HepG2 (cell line): ENCODE results near the gene MSANTD1. TPM values are rescaled to one million over a fixed set of nuclear protein-coding genes. Genes with fewer than 3 reads are reported as not detected.

Source experiments
- ATAC-seq: fragments of 200-7000 bp; cut with Tn5 transposase; 3 replicates; pipeline ENCODE4 v1.9.1; 2020; ENCODE audit warnings: mild to moderate bottlenecking, moderate library complexity
- BruUV-seq: library from RNA; stranded (reverse); fragments of 400-500 nt; replicated peaks from 2 replicates; lab custom pipeline; 2021; lab: Mats Ljungman, UMichigan
- CTCF ChIA-PET: fragments of 300-600 bp; formaldehyde crosslinking; extraction: SDS; loops from one replicate; lab custom pipeline; 2021; ENCODE audit warnings: low total read pairs, inconsistent platforms, low intra/inter-chr PET ratio; lab: Yijun Ruan, JAX
- POLR2A ChIA-PET: fragments of 350-600 bp; sonication (Branson Sonifier 250); formaldehyde crosslinking; loops from one replicate; lab custom pipeline; 2020; ENCODE audit warnings: antibody characterized with exemption, inconsistent platforms; lab: Yijun Ruan, JAX
- DNase-seq: peaks from one replicate; pipeline ENCODE4 v3.0.0-alpha.2; 2015; ENCODE audit warnings: low spot score
- FAIRE-seq: peaks from 3 replicates; lab custom pipeline; 2011; peaks lifted over from hg19 to GRCh38; lab: Jason Lieb, UNC
- H2AFZ ChIP-seq: one replicate; pipeline ENCODE4 v1.6.1; 2011; ENCODE audit warnings: low read length, inconsistent platforms
- H3K27ac ChIP-seq: fragments of 300-600 bp; 3 replicates; pipeline ENCODE4 v1.8.0; 2011; ENCODE audit warnings: mixed run types, mild to moderate bottlenecking, mixed read lengths, low read length, inconsistent platforms; ENCODE audit not compliant: insufficient read depth; ENCODE audit errors: extremely low read length
- H3K27me3 ChIP-seq, 2 experiments: fragments of 200-600 bp in 1 of 2; 2 replicates in 1 of 2; 3 replicates in 1 of 2; pipeline versions ENCODE4 v1.6.0 to v1.8.0; 2011; ENCODE audit warnings: low read length in 2 of 2, mild to moderate bottlenecking in 2 of 2, moderate library complexity in 2 of 2, inconsistent platforms in 1 of 2; ENCODE audit not compliant: insufficient read depth in 2 of 2, control insufficient read depth in 1 of 2
- H3K36me3 ChIP-seq, 2 experiments: fragments of 200-600 bp in 1 of 2; replicated peaks in 1 of 2; 2 replicates in 1 of 2; 3 replicates in 1 of 2; pipeline versions ENCODE4 v1.5.1 to v1.8.0; 2011; ENCODE audit warnings: low read length in 2 of 2, inconsistent platforms in 1 of 2; ENCODE audit not compliant: insufficient read depth in 2 of 2, control insufficient read depth in 1 of 2
- H3K4me1 ChIP-seq: 2 replicates; pipeline ENCODE4 v1.5.1; 2012; ENCODE audit warnings: low read length, inconsistent platforms; ENCODE audit not compliant: insufficient read depth
- H3K4me2 ChIP-seq: 2 replicates; pipeline ENCODE4 v1.6.0; 2011; ENCODE audit warnings: low read depth, low read length, inconsistent platforms
- H3K4me3 ChIP-seq, 3 experiments: fragments of 200-600 bp in 1 of 3; sonication (generic), shearing (Covaris generic) in 1 of 3; replicated peaks in 1 of 3; 2 replicates each; pipeline ENCODE4 v1.5.1; 2011 to 2016; ENCODE audit warnings: low read length in 3 of 3, inconsistent platforms in 2 of 3, low read depth in 2 of 3, mild to moderate bottlenecking in 2 of 3, control low read depth in 1 of 3, mixed read lengths in 1 of 3; ENCODE audit not compliant: insufficient read depth in 1 of 3
- H3K79me2 ChIP-seq: one replicate; pipeline ENCODE4 v1.6.1; 2011; ENCODE audit warnings: low read length, inconsistent platforms; ENCODE audit not compliant: insufficient read depth
- H3K9ac ChIP-seq: 2 replicates; pipeline ENCODE4 v1.6.0; 2011; ENCODE audit warnings: mild to moderate bottlenecking, low read depth, low read length, inconsistent platforms; ENCODE audit not compliant: insufficient read depth
- H3K9me3 ChIP-seq: 2 replicates; pipeline ENCODE4 v1.5.1; 2012; ENCODE audit warnings: mild to moderate bottlenecking, low read length
- H4K20me1 ChIP-seq: 2 replicates; pipeline ENCODE4 v1.6.0; 2011; ENCODE audit warnings: inconsistent platforms, mild to moderate bottlenecking, low read length, moderate library complexity; ENCODE audit not compliant: insufficient read depth
- BCL6 ChIP-seq: IDR thresholded peaks from 2 replicates; pipeline ENCODE4 v1.6.1; 2016; ENCODE audit warnings: missing genetic modification reagents, missing compliant biosample characterization
- CSRNP2 ChIP-seq: sonication (generic); formaldehyde crosslinking; conservative IDR thresholded peaks from 2 replicates; pipeline ENCODE4 v1.8.0; 2022; ENCODE audit warnings: low read depth, missing genetic modification reagents
- ELF4 ChIP-seq: sonication (generic); formaldehyde crosslinking; IDR thresholded peaks from 2 replicates; pipeline ENCODE4 v1.5.0; 2020; ENCODE audit warnings: missing genetic modification reagents, mild to moderate bottlenecking, moderate library complexity, borderline replicate concordance
- GPN1 ChIP-seq: sonication (generic); formaldehyde crosslinking; IDR thresholded peaks from 2 replicates; pipeline ENCODE4 v1.5.1; 2020; ENCODE audit warnings: missing genetic modification reagents, borderline replicate concordance
- HMGXB3 ChIP-seq: sonication (generic); formaldehyde crosslinking; IDR thresholded peaks from 2 replicates; pipeline ENCODE4 v1.4.0; 2020; ENCODE audit warnings: missing genetic modification reagents, borderline replicate concordance
- NCOA2 ChIP-seq: sonication (generic); formaldehyde crosslinking; IDR thresholded peaks from 2 replicates; pipeline ENCODE4 v1.8.0; 2022; ENCODE audit warnings: inconsistent platforms
- NONO ChIP-seq, 2 experiments: fragments of 450-650 bp in 1 of 2; sonication (generic) in 1 of 2; formaldehyde crosslinking in 1 of 2; IDR thresholded peaks in 1 of 2; conservative IDR thresholded peaks in 1 of 2; 2 replicates each; pipeline versions ENCODE4 v1.6.1 to v1.8.0; 2017 to 2022; ENCODE audit warnings: mild to moderate bottlenecking in 1 of 2, missing genetic modification reagents in 1 of 2, moderate library complexity in 1 of 2
- TFE3 ChIP-seq: IDR thresholded peaks from 2 replicates; pipeline ENCODE4 v1.6.1; 2016
- ZBTB1 ChIP-seq: sonication (generic); formaldehyde crosslinking; IDR thresholded peaks from 2 replicates; pipeline ENCODE4 v1.4.0; 2020; ENCODE audit warnings: missing genetic modification reagents, borderline replicate concordance
- ZNF441 ChIP-seq: sonication (generic); formaldehyde crosslinking; IDR thresholded peaks from 2 replicates; pipeline ENCODE4 v1.7.0; 2021; ENCODE audit warnings: missing genetic modification reagents, borderline replicate concordance
- ZNF629 ChIP-seq: sonication (generic); formaldehyde crosslinking; conservative IDR thresholded peaks from 2 replicates; pipeline ENCODE4 v1.5.0; 2020; ENCODE audit warnings: missing genetic modification reagents
- ZNF710 ChIP-seq: sonication (generic); formaldehyde crosslinking; IDR thresholded peaks from 2 replicates; pipeline ENCODE4 v1.5.0; 2020; ENCODE audit warnings: mild to moderate bottlenecking, missing genetic modification reagents, borderline replicate concordance
- WGBS: methylation state at CpG from one replicate; pipeline ENCODE4 v1.1.6; 2017; ENCODE audit warnings: low lambda C conversion rate; 5-methylcytosine and 5-hydroxymethylcytosine counted together
- in situ Hi-C: cut with HindIII; loops from 2 replicates; pipeline ENCODE4 v1.10.0; 2017; ENCODE audit warnings: low pct_unique_long_range_greater_than_20kb; ENCODE audit not compliant: extremely low pct_ligation_motif_present
- intact Hi-C: fragments of 100-400 bp; cut with micrococcal nuclease; formaldehyde crosslinking; loops from one replicate; pipeline ENCODE4 v1.10.0; 2022; ENCODE audit not compliant: unreplicated experiment
- polyA plus RNA-seq, 8 experiments: library from polyadenylated mRNA; depleted of rRNA in 3 of 8; stranded (reverse) in 7 of 8; unstranded in 1 of 8; fragments of >200 nt; fragmentation: Illumina TruSeq in 4 of 8; extraction: Trizol in 4 of 8; gene quantifications; 2 replicates each; pipeline versions ENCODE4 v1.2.1 to v1.2.3, GENCODE V29; 2011 to 2016; ENCODE audit warnings: low read depth in 4 of 8, missing spikeins in 1 of 8, mixed read lengths in 1 of 8; ENCODE audit not compliant: insufficient read depth in 1 of 8
- total RNA-seq, 5 experiments: library from RNA; depleted of rRNA; stranded (reverse); fragments of >200 nt; fragmentation: Illumina TruSeq; extraction: Trizol; gene quantifications; 2 replicates each; pipeline ENCODE4 v1.2.3, GENCODE V29; 2016; ENCODE audit warnings: low read depth in 1 of 5

Gene MSANTD1
- total and polyA plus RNA-seq, 2 of the 13 experiments (the other 11 are each of a cell fraction or from before 2014, with no cell fraction given) = 0.22 to 0.40 TPM

- Histone ChIP-seq H3K79me2 (no peaks in the 10 kb centered on the region), H3K4me2 (no peak overlapping the region), H4K20me1 (no peaks in the 10 kb centered on the region), H3K9ac (no peak overlapping the region), H3K4me1 (peaks cover 8% of the 10 kb centered on the region), H3K36me3 (no peaks in the 10 kb centered on the region), H2AFZ (no peak overlapping the region), H3K27ac (no peak overlapping the region), H3K27me3 (no peaks in the 10 kb centered on the region; a peak in 1 of 5 replicates), H3K9me3 (no peaks in the 10 kb centered on the region), H3K4me3 (no peak overlapping the region)
- POLR2A ChIA-PET = no interaction called here
- intact Hi-C loops = no loop called here
- DNase-seq (no peak), FAIRE-seq (no peak), ATAC-seq (no peak)
- in situ Hi-C loops = no loop called here
- WGBS = 61% methylated on average over 14 of the region's 21 CpGs
- CTCF ChIA-PET = no interaction called here
- BruUV-seq = no TSS peak
- no peak for TF ChIP-seq ZNF710
- TF ChIP-seq ZNF629 = no peak
- TF ChIP-seq GPN1 (CRISPR knock-in tag) = no peak
- TF ChIP-seq BCL6 (CRISPR knock-in tag) = no peak
- no peak for TF ChIP-seq NONO (IDR thresholded peaks at IDR 0.05)
- no peak for TF ChIP-seq NONO (CRISPR knock-in tag; conservative IDR thresholded peaks at IDR 0.05)
- no peak for TF ChIP-seq ZBTB1
- TF ChIP-seq ZNF441 (CRISPR knock-in tag) = no peak
- TF ChIP-seq ELF4 (CRISPR knock-in tag) = no peak
- TF ChIP-seq CSRNP2 (CRISPR knock-in tag) = no peak
- TF ChIP-seq TFE3 (CRISPR knock-in tag) = no peak
- no peak for TF ChIP-seq NCOA2 (CRISPR knock-in tag)
- TF ChIP-seq HMGXB3 (CRISPR knock-in tag) = no peak
Observed at GRCh38 chr4:3256230-3257102, 7.5 kb downstream of the MSANTD1 start.
